ENCODE measurements around the gene SLC4A5.

- TF ChIP-seq, protein P1, sequence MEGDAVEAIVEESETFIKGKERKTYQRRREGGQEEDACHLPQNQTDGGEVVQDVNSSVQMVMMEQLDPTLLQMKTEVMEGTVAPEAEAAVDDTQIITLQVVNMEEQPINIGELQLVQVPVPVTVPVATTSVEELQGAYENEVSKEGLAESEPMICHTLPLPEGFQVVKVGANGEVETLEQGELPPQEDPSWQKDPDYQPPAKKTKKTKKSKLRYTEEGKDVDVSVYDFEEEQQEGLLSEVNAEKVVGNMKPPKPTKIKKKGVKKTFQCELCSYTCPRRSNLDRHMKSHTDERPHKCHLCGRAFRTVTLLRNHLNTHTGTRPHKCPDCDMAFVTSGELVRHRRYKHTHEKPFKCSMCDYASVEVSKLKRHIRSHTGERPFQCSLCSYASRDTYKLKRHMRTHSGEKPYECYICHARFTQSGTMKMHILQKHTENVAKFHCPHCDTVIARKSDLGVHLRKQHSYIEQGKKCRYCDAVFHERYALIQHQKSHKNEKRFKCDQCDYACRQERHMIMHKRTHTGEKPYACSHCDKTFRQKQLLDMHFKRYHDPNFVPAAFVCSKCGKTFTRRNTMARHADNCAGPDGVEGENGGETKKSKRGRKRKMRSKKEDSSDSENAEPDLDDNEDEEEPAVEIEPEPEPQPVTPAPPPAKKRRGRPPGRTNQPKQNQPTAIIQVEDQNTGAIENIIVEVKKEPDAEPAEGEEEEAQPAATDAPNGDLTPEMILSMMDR (IDR thresholded peaks at IDR 0.05; ENCODE audit: low read depth, low read length, poor library complexity, severe bottlenecking), result no peak
- TF ChIP-seq EZH2phosphoT487 (IDR thresholded peaks at IDR 0.05; ENCODE audit: borderline replicate concordance, low read length), result no peak
Measured at GRCh38 chr2:74255660-74256213, 87.5 kb downstream of the SLC4A5 start.

Data from DOHH2 (cell line).